Cerebellar nuclear complex (tissue), 1 donor: ENCODE results near the gene CYP2C9.

Experiments
- DNase-seq, 2 experiments: peaks; one replicate each; lab custom pipeline; 2025; lab: John Stamatoyannopoulos, UW

The CYP2C9 gene

DNA sequence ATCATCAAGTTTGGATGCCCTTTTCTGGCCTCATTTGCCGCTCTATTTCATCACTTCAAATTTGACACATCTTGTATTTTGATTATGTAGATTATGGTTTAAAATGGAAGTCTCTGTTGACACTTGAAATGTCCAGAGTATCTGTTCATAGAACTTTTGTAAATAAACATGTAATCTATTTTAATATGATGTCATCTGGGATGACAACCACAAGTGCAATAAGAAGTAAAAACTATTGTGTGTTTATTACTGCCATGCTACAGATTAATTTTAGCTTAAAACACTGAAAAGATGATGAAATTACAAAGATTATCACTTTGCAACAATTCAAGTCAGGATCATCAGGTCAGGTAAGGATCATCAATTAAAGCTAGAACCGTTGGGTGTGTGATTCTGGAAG lies 100.8 kb downstream of the CYP2C9 start:
- no peak for DNase-seq
